B cell (primary cell): ENCODE measurements around the gene MAGI2. TPM values are rescaled to one million over a fixed set of nuclear protein-coding genes. Genes with fewer than 3 reads are reported as not detected.

Experiments used
- ATAC-seq: fragments of 200-7000 bp; cut with Tn5 transposase; one replicate; pipeline ENCODE4 v1.10.0; 2021; ENCODE audit warnings: low read depth, mild to moderate bottlenecking, moderate number of reproducible peaks, moderate library complexity
- CTCF ChIA-PET: fragments of 350-600 bp; sonication (Branson Sonifier 250); formaldehyde crosslinking; loops from one replicate; lab custom pipeline; 2021; ENCODE audit warnings: antibody characterized with exemption, inconsistent platforms; lab: Charles Lee
- POLR2A ChIA-PET: fragments of 350-600 bp; sonication (Branson Sonifier 250); formaldehyde crosslinking; loops from one replicate; lab custom pipeline; 2021; ENCODE audit warnings: antibody characterized with exemption; lab: Charles Lee
- DNase-seq: peaks from one replicate; pipeline ENCODE4 v3.0.0; 2013
- H2AFZ ChIP-seq: 2 replicates; pipeline ENCODE4 v1.6.1; 2012; ENCODE audit warnings: mild to moderate bottlenecking, low read depth, low read length; ENCODE audit not compliant: insufficient read depth, poor library complexity, severe bottlenecking
- H3K27ac ChIP-seq, 2 donors: 1 replicate in 1 of 2; 2 replicates in 1 of 2; pipeline ENCODE4 v1.5.1; 2012 to 2013; ENCODE audit warnings: low read length in 2 of 2, mild to moderate bottlenecking in 2 of 2, moderate library complexity in 1 of 2
- H3K27me3 ChIP-seq, 4 experiments: fragments of 200-600 bp in 1 of 4; sonication (generic) in 1 of 4; replicated peaks in 1 of 4; 1 replicate in 2 of 4; 2 replicates in 2 of 4; pipeline versions ENCODE4 v1.6.1 to v1.7.0; 2013 to 2016; ENCODE audit warnings: low read length in 3 of 4, mild to moderate bottlenecking in 2 of 4, mixed read lengths in 1 of 4, moderate library complexity in 1 of 4; ENCODE audit not compliant: insufficient read depth in 4 of 4, control insufficient read depth in 3 of 4; ENCODE audit errors: control extremely low read depth in 1 of 4
- H3K36me3 ChIP-seq, 2 experiments: replicated peaks in 1 of 2; 1 replicate in 1 of 2; 2 replicates in 1 of 2; pipeline versions ENCODE4 v1.6.1 to v1.7.1; 2013; ENCODE audit warnings: low read length in 1 of 2; ENCODE audit not compliant: insufficient read depth in 2 of 2, control insufficient read depth in 1 of 2; ENCODE audit errors: control extremely low read depth in 1 of 2, extremely low read depth in 1 of 2
- H3K4me1 ChIP-seq, 2 donors: fragments of 200-600 bp in 1 of 2; sonication (generic) in 1 of 2; 1 replicate in 1 of 2; 2 replicates in 1 of 2; pipeline versions ENCODE4 v1.5.1 to v1.6.1; 2013 to 2017; ENCODE audit warnings: low read length in 2 of 2; ENCODE audit not compliant: control insufficient read depth in 2 of 2, insufficient read depth in 2 of 2
- H3K4me2 ChIP-seq: replicated peaks from 2 replicates; pipeline ENCODE3; 2012; ENCODE audit warnings: mild to moderate bottlenecking, low read depth, low read length; ENCODE audit not compliant: poor library complexity, severe bottlenecking
- H3K4me3 ChIP-seq, 5 experiments: fragments of 200-600 bp in 1 of 5; sonication (generic) in 1 of 5; 1 replicate in 3 of 5; 2 replicates in 2 of 5; pipeline versions ENCODE4 v1.5.1 to v1.7.0; 2011 to 2016; ENCODE audit warnings: low read length in 4 of 5, mild to moderate bottlenecking in 4 of 5, low read depth in 2 of 5, control low read depth in 1 of 5, moderate library complexity in 1 of 5; ENCODE audit not compliant: insufficient read depth in 1 of 5; ENCODE audit errors: control extremely low read depth in 1 of 5, extremely low read depth in 1 of 5
- H3K79me2 ChIP-seq: fragments of 200-600 bp; sonication (generic); one replicate; pipeline ENCODE4 v1.6.0; 2016; ENCODE audit warnings: low read length; ENCODE audit not compliant: control insufficient read depth, insufficient read depth
- H3K9ac ChIP-seq: fragments of 200-600 bp; sonication (generic); 2 replicates; pipeline ENCODE4 v1.6.1; 2017; ENCODE audit warnings: mild to moderate bottlenecking, low read length, moderate library complexity
- H3K9me3 ChIP-seq, 3 donors: one replicate each; pipeline versions ENCODE4 v1.6.1 to v1.7.1; 2013; ENCODE audit warnings: low read length in 2 of 3; ENCODE audit not compliant: control insufficient read depth in 2 of 3, insufficient read depth in 1 of 3; ENCODE audit errors: control extremely low read depth in 1 of 3
- H4K20me1 ChIP-seq: 2 replicates; pipeline ENCODE4 v1.6.0; 2012; ENCODE audit warnings: mild to moderate bottlenecking, low read length; ENCODE audit not compliant: insufficient read depth, control insufficient read depth, poor library complexity, severe bottlenecking
- H3K27ac Mint-ChIP-seq: one replicate; pipeline ENCODE4 v1.8.0; 2021; ENCODE audit warnings: mixed read lengths
- H3K27me3 Mint-ChIP-seq: one replicate; pipeline ENCODE4 v1.8.0; 2021; ENCODE audit warnings: mixed read lengths
- H3K4me1 Mint-ChIP-seq: one replicate; pipeline ENCODE4 v1.8.0; 2021; ENCODE audit warnings: mixed read lengths
- H3K4me3 Mint-ChIP-seq: one replicate; pipeline ENCODE4 v1.8.0; 2021; ENCODE audit warnings: mixed read lengths
- H3K9me3 Mint-ChIP-seq: one replicate; pipeline ENCODE4 v1.8.0; 2022; ENCODE audit warnings: mixed read lengths; ENCODE audit not compliant: insufficient read depth
- EZH2 ChIP-seq: IDR thresholded peaks from 2 replicates; pipeline ENCODE4 v1.6.1; 2012; ENCODE audit warnings: borderline replicate concordance, low read depth, mild to moderate bottlenecking, moderate library complexity, low read length; ENCODE audit not compliant: insufficient read depth, poor library complexity, severe bottlenecking
- WGBS: methylation state at CpG from one replicate; pipeline ENCODE4 v1.1.5; 2013; ENCODE audit warnings: missing lambda C conversion rate; ENCODE audit not compliant: insufficient coverage; 5-methylcytosine and 5-hydroxymethylcytosine counted together
- intact Hi-C: fragments of 100-400 bp; cut with micrococcal nuclease; formaldehyde crosslinking; loops from one replicate; pipeline ENCODE4 v1.10.0; 2022
- polyA plus RNA-seq: library from polyadenylated mRNA; depleted of rRNA; stranded (reverse); fragments of >200 nt; gene quantifications from 2 replicates; pipeline ENCODE4 v1.2.3, GENCODE V29; 2012
- total RNA-seq, 2 donors: library from RNA; stranded (reverse); fragments of 120-200 nt in 1 of 2; gene quantifications; 1 replicate in 1 of 2; 2 replicates in 1 of 2; pipeline versions ENCODE4 v1.2.3 to v1.2.4, GENCODE V29; 2013 to 2022
- TF ChIP-seq, protein P1 (sequence below): fragments of 200-600 bp; IDR thresholded peaks from one replicate; pipeline ENCODE4 v1.8.0; 2022; ENCODE audit warnings: antibody characterized with exemption, mild to moderate bottlenecking

Gene MAGI2
- total and polyA plus RNA-seq, 2 donors (not counting 1 experiment from before 2014, with no cell fraction given), result 0.16 to 0.64 TPM

DNA sequence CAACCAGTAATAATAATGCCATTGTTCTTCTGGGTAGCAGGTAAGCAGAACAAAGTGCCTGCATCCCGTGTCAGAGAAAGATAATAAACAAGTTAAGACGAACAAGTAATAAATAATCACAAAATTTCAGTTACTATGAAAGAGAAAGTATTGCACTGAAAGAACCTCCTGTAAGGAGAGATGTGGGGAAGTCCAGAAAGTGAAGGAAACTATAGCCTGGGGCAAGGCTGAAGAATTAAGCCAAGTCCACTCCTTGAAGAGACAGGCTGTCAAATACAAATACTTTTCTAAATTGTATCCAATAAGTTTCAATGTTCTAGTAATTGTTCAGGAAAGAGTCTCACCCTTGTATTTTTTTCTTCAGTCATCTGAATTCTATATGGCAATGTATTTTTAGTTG is 611.4 kb downstream of the MAGI2 start:
- no CpG with 5 or more reads among the region's 2 CpGs for WGBS
- CTCF ChIA-PET, result no interaction called here
- POLR2A ChIA-PET, result no interaction called here

DNA sequence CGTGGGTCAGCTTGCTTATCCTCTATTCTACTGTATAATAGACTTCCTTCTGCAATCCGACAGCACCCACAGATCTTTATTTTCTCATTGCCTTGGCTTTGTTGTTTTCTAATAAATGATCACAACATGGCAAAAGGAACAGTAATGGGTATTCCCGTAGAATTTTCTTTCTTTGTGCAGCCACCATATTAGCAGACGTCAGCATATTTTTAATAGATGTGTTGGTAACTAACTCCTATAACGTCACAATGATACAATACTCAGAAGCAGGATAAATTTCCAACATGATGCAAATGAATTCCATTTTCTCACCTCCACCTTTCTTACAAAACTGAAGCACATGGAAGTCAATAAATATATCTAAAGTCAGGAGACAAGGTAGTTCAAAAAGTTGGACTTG is 617.6 kb downstream of the MAGI2 start:
- Mint-ChIP-seq H3K27me3 (no peaks in the 10 kb centered on the region), H3K9me3 (peaks cover 10% of the 10 kb centered on the region), H3K4me3 (no peak overlapping the region), H3K4me1 (no peaks in the 10 kb centered on the region), H3K27ac (no peak overlapping the region)
- Histone ChIP-seq H3K9ac (no peak overlapping the region), H3K27me3 (no peaks in the 10 kb centered on the region), H3K36me3 (no peaks in the 10 kb centered on the region), H3K79me2 (no peaks in the 10 kb centered on the region), H2AFZ (no peak overlapping the region), H4K20me1 (no peaks in the 10 kb centered on the region), H3K9me3 (no peaks in the 10 kb centered on the region), H3K4me3 (no peak overlapping the region), H3K27ac (no peak overlapping the region), H3K4me1 (no peaks in the 10 kb centered on the region), H3K4me2 (no peak overlapping the region)
- WGBS, result no CpG with 5 or more reads among the region's 5 CpGs
- ATAC-seq, result no peak
- DNase-seq, result no peak
- TF ChIP-seq EZH2, result no peak
- TF ChIP-seq, protein P1, sequence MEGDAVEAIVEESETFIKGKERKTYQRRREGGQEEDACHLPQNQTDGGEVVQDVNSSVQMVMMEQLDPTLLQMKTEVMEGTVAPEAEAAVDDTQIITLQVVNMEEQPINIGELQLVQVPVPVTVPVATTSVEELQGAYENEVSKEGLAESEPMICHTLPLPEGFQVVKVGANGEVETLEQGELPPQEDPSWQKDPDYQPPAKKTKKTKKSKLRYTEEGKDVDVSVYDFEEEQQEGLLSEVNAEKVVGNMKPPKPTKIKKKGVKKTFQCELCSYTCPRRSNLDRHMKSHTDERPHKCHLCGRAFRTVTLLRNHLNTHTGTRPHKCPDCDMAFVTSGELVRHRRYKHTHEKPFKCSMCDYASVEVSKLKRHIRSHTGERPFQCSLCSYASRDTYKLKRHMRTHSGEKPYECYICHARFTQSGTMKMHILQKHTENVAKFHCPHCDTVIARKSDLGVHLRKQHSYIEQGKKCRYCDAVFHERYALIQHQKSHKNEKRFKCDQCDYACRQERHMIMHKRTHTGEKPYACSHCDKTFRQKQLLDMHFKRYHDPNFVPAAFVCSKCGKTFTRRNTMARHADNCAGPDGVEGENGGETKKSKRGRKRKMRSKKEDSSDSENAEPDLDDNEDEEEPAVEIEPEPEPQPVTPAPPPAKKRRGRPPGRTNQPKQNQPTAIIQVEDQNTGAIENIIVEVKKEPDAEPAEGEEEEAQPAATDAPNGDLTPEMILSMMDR, result no peak
- ChIA-PET POLR2A (no interaction called here), CTCF (no interaction called here)
- intact Hi-C loops, result no loop called here

More for the DNA sequence above, 611.4 kb downstream of the MAGI2 start:
- Mint-ChIP-seq H3K27ac (no peak overlapping the region), H3K27me3 (no peaks in the 10 kb centered on the region), H3K9me3 (no peaks in the 10 kb centered on the region), H3K4me3 (no peak overlapping the region), H3K4me1 (no peaks in the 10 kb centered on the region)
- H4K20me1 ChIP-seq, result no peaks in the 10 kb centered on the region
- H3K36me3 ChIP-seq, result no peaks in the 10 kb centered on the region
- no peaks in the 10 kb centered on the region for H3K9me3 ChIP-seq
- no peak overlapping the region for H3K27ac ChIP-seq
- no peaks in the 10 kb centered on the region for H3K79me2 ChIP-seq
- H3K4me1 ChIP-seq, result no peaks in the 10 kb centered on the region
- no peak overlapping the region for H3K4me2 ChIP-seq
- no peaks in the 10 kb centered on the region for H3K27me3 ChIP-seq
- no peak overlapping the region for H2AFZ ChIP-seq
- no peak for ATAC-seq
- no peak overlapping the region for H3K9ac ChIP-seq
- no peak for TF ChIP-seq EZH2
- TF ChIP-seq, protein P1, result no peak
- DNase-seq, result no peak
- intact Hi-C loops, result no loop called here
- no peak overlapping the region for H3K4me3 ChIP-seq
